ENCODE measurements around the gene DNPEP.

Gene DNPEP

GRCh38 chr2:219350215-219350614 is 37.5 kb downstream of the DNPEP start:
- TF ChIP-seq TOX (CRISPR knock-in tag; IDR thresholded peaks at IDR 0.05; ENCODE audit: borderline replicate concordance), result no peak
- no peak for TF ChIP-seq PPARA (CRISPR knock-in tag; IDR thresholded peaks at IDR 0.05; ENCODE audit: borderline replicate concordance)
- TF ChIP-seq POU6F1 (CRISPR knock-in tag; IDR thresholded peaks at IDR 0.05; ENCODE audit: borderline replicate concordance, low read depth), result no peak
- no peak for TF ChIP-seq ARNTL (CRISPR knock-in tag; IDR thresholded peaks at IDR 0.05; ENCODE audit: borderline replicate concordance, low read depth)
- no peak for TF ChIP-seq ZC3H10 (CRISPR knock-in tag; IDR thresholded peaks at IDR 0.05)
- no peak for TF ChIP-seq ZNF565 (CRISPR knock-in tag; conservative IDR thresholded peaks at IDR 0.05; ENCODE audit: low read depth)
- TF ChIP-seq TCF4 (CRISPR knock-in tag; IDR thresholded peaks at IDR 0.05; ENCODE audit: borderline replicate concordance), result no peak
- no peak for TF ChIP-seq CSDC2 (CRISPR knock-in tag; IDR thresholded peaks at IDR 0.05)

DNA sequence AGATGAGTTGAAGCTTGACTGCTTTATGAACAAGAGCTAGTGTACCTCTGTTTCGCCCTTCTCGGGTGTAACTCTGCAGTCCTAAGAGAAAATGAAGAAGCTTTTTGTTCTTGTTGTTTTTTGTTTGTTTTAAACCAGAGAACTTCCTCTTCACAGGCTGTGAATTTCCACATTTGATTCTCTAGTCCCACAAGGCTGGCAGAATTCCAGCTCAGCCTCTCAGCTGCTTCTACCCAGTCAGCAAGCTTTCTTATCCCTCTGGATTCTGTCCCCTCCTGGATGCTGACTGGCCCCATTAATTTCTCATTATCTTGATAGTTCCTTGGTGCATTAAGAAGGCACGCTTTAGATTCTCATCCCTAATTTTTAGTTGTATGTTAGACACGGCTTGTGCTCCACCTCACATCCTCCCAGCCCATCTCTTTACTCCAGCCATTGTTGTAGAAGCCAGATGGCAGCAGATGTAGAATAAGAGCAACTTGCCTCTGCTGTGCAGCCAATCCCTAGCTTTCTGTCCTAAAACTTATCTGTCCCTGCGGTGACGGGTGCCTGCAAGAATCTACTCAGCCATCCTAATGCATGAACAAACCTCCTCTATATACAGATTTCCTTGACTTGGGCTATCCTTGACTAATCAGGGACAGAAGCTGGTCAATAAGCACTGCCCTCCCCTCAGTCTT is 42.8 kb downstream of the DNPEP start:
- no peak for ATAC-seq
- no peak for TF ChIP-seq ZFP30 (CRISPR knock-in tag; IDR thresholded peaks at IDR 0.05)
- no peak for TF ChIP-seq CSRNP3 (CRISPR knock-in tag; IDR thresholded peaks at IDR 0.05)
- no peak for TF ChIP-seq PATZ1 (CRISPR knock-in tag; IDR thresholded peaks at IDR 0.05; ENCODE audit: borderline replicate concordance)
- TF ChIP-seq OSR1 (CRISPR knock-in tag; IDR thresholded peaks at IDR 0.05), result no peak
- TF ChIP-seq CREB5 (CRISPR knock-in tag; IDR thresholded peaks at IDR 0.05; ENCODE audit: low read depth), result no peak

More at GRCh38 chr2:219350215-219350614, 37.5 kb downstream of the DNPEP start:
- ATAC-seq, result no peak

- no peak for ATAC-seq
- TF ChIP-seq GLIS3 (CRISPR knock-in tag; IDR thresholded peaks at IDR 0.05), result no peak
These were observed 52.3 kb downstream of the DNPEP start for GRCh38 chr2:219335373-219335786.

DNA sequence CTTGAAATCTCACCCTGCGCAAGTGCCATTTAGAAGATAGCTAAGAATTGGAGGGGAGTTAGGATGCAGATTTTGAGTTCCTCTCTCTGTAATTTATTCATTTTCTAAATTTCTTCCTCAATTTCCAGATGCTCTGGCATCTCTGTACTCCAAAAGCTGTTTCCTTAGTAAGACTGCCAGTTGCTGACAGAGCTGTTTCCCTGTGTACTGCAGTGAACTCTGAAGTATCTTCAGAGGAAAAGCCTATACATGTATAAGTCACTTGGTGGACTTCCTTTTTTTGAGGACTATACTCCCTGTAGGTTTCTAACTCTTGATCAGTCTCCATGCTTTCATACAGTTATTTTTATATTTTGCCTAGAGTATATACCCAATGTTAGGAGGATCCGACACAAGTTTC is 53.6 kb downstream of the DNPEP start:
- ATAC-seq, result no peak
- TF ChIP-seq RARB (CRISPR knock-in tag; IDR thresholded peaks at IDR 0.05), result no peak
- TF ChIP-seq CSRNP3 (CRISPR knock-in tag; IDR thresholded peaks at IDR 0.05), result no peak
- TF ChIP-seq OSR1 (CRISPR knock-in tag; IDR thresholded peaks at IDR 0.05), result no peak
- TF ChIP-seq, protein P1, sequence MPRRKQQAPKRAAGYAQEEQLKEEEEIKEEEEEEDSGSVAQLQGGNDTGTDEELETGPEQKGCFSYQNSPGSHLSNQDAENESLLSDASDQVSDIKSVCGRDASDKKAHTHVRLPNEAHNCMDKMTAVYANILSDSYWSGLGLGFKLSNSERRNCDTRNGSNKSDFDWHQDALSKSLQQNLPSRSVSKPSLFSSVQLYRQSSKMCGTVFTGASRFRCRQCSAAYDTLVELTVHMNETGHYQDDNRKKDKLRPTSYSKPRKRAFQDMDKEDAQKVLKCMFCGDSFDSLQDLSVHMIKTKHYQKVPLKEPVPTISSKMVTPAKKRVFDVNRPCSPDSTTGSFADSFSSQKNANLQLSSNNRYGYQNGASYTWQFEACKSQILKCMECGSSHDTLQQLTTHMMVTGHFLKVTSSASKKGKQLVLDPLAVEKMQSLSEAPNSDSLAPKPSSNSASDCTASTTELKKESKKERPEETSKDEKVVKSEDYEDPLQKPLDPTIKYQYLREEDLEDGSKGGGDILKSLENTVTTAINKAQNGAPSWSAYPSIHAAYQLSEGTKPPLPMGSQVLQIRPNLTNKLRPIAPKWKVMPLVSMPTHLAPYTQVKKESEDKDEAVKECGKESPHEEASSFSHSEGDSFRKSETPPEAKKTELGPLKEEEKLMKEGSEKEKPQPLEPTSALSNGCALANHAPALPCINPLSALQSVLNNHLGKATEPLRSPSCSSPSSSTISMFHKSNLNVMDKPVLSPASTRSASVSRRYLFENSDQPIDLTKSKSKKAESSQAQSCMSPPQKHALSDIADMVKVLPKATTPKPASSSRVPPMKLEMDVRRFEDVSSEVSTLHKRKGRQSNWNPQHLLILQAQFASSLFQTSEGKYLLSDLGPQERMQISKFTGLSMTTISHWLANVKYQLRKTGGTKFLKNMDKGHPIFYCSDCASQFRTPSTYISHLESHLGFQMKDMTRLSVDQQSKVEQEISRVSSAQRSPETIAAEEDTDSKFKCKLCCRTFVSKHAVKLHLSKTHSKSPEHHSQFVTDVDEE (CRISPR knock-in tag; IDR thresholded peaks at IDR 0.05), result no peak

Data from SK-N-SH treated with all-trans-retinoic acid at 6 μM for 48 hours (cell line).